Measurements from ENCODE around the gene ALDH1A3.

GRCh38 chr15:100908466-100908865, 28.8 kb downstream of the ALDH1A3 start:
- TF ChIP-seq ZNF292 (tag by site-specific recombination; IDR thresholded peaks at IDR 0.05; ENCODE audit: borderline replicate concordance, low read depth), result no peak
- no peak for TF ChIP-seq ZNF423 (tag by site-specific recombination; IDR thresholded peaks at IDR 0.05)
- TF ChIP-seq ZNF350 (tag by site-specific recombination; IDR thresholded peaks at IDR 0.05), result no peak
- TF ChIP-seq MEIS1 (CRISPR knock-in tag; IDR thresholded peaks at IDR 0.05; ENCODE audit: borderline replicate concordance), result no peak
- TF ChIP-seq CTCF (tag by site-specific recombination; IDR thresholded peaks at IDR 0.05), result no peak
- no peak for TF ChIP-seq ZNF426 (tag by site-specific recombination; IDR thresholded peaks at IDR 0.05)
- no peak for TF ChIP-seq ZNF704 (tag by site-specific recombination; IDR thresholded peaks at IDR 0.05)
- TF ChIP-seq KLF16 (tag by site-specific recombination; IDR thresholded peaks at IDR 0.05), result no peak
- no peak for TF ChIP-seq ZBTB1 (tag by site-specific recombination; IDR thresholded peaks at IDR 0.05)
- TF ChIP-seq YY1 (tag by site-specific recombination; IDR thresholded peaks at IDR 0.05), result no peak
- TF ChIP-seq ZNF23 (tag by site-specific recombination; IDR thresholded peaks at IDR 0.05; ENCODE audit: borderline replicate concordance), result no peak
- no peak for TF ChIP-seq ZNF19 (tag by site-specific recombination; IDR thresholded peaks at IDR 0.05; ENCODE audit: low read depth)
- TF ChIP-seq ZNF549 (tag by site-specific recombination; IDR thresholded peaks at IDR 0.05), result no peak
